K562 (cell line): Measurements from ENCODE around the gene ACTR3C. TPM values are rescaled to one million over a fixed set of nuclear protein-coding genes. Genes with fewer than 3 reads are reported as not detected.

ENCODE experiments used
- ATAC-seq: fragments of 200-7000 bp; cut with Tn5 transposase; 3 replicates; pipeline ENCODE4 v1.9.1; 2020; ENCODE audit warnings: moderate library complexity
- BruUV-seq: library from RNA; stranded (reverse); fragments of 400-500 nt; replicated peaks from 2 replicates; lab custom pipeline; 2021; lab: Mats Ljungman, UMichigan
- CTCF ChIA-PET: fragments of 300-600 bp; formaldehyde crosslinking; extraction: SDS; loops from one replicate; lab custom pipeline; 2021; ENCODE audit warnings: low intra/inter-chr PET ratio; lab: Yijun Ruan, JAX
- POLR2A ChIA-PET: fragments of 300-600, 350-650 bp; sonication (Branson Sonifier 250); formaldehyde crosslinking; extraction: SDS; loops from one replicate; lab custom pipeline; 2021; ENCODE audit warnings: antibody characterized with exemption, inconsistent platforms; lab: Yijun Ruan, JAX
- DNase-seq, 4 experiments: peaks; one replicate each; pipeline versions ENCODE4 v3.0.0 to v3.0.0-alpha.2; 2011 to 2018; ENCODE audit warnings: low spot score in 3 of 4, mixed read lengths in 3 of 4; ENCODE audit errors: extremely low read depth in 1 of 4
- FAIRE-seq: peaks from 2 replicates; lab custom pipeline; 2011; peaks lifted over from hg19 to GRCh38; lab: Jason Lieb, UNC
- H2AFZ ChIP-seq: 2 replicates; pipeline ENCODE4 v1.6.0; 2011; ENCODE audit warnings: low read depth, low read length, control low read depth, inconsistent platforms
- H3K27ac ChIP-seq: fragments of 200-600 bp; 3 replicates; pipeline ENCODE4 v1.8.0; 2011; ENCODE audit warnings: low read depth, mild to moderate bottlenecking, control low read depth, inconsistent platforms, low read length, moderate library complexity, mixed read lengths; ENCODE audit errors: extremely low read depth
- H3K27me3 ChIP-seq, 2 experiments: fragments of 300-600 bp in 1 of 2; 2 replicates in 1 of 2; 3 replicates in 1 of 2; pipeline versions ENCODE4 v1.6.0 to v1.8.0; 2011; ENCODE audit warnings: inconsistent platforms in 2 of 2, low read length in 2 of 2, mild to moderate bottlenecking in 1 of 2, mixed read lengths in 1 of 2, moderate library complexity in 1 of 2; ENCODE audit not compliant: control insufficient read depth in 2 of 2, insufficient read depth in 2 of 2
- H3K36me3 ChIP-seq: fragments of 300-600 bp; 3 replicates; pipeline ENCODE4 v1.8.0; 2011; ENCODE audit warnings: mild to moderate bottlenecking, low read length, inconsistent platforms; ENCODE audit not compliant: control insufficient read depth, insufficient read depth
- H3K4me1 ChIP-seq, 2 experiments: fragments of 200-600 bp in 1 of 2; replicated peaks in 1 of 2; 2 replicates in 1 of 2; 3 replicates in 1 of 2; pipeline versions ENCODE4 v1.5.1 to v1.8.0; 2011; ENCODE audit warnings: inconsistent platforms in 2 of 2, low read length in 2 of 2, mild to moderate bottlenecking in 1 of 2, mixed read lengths in 1 of 2, moderate library complexity in 1 of 2; ENCODE audit not compliant: control insufficient read depth in 2 of 2, insufficient read depth in 2 of 2
- H3K4me2 ChIP-seq: 2 replicates; pipeline ENCODE4 v1.6.1; 2011; ENCODE audit warnings: low read length, control low read depth, inconsistent platforms, mixed read lengths; ENCODE audit not compliant: insufficient read depth
- H3K4me3 ChIP-seq: fragments of 200-600 bp; sonication (generic), shearing (Covaris generic); 2 replicates; pipeline ENCODE4 v1.5.1; 2016; ENCODE audit warnings: control low read depth, inconsistent platforms
- H3K79me2 ChIP-seq: fragments of 200-600 bp; 3 replicates; pipeline ENCODE4 v1.8.0; 2011; ENCODE audit warnings: low read length, inconsistent platforms; ENCODE audit not compliant: control insufficient read depth, insufficient read depth
- H3K9ac ChIP-seq, 2 experiments: 2 replicates each; pipeline versions ENCODE4 v1.6.0 to v1.6.1; 2011; ENCODE audit warnings: low read depth in 2 of 2, low read length in 2 of 2, control low read depth in 1 of 2, inconsistent platforms in 1 of 2, mild to moderate bottlenecking in 1 of 2, mixed read lengths in 1 of 2; ENCODE audit not compliant: insufficient read depth in 1 of 2
- H3K9me1 ChIP-seq: one replicate; pipeline ENCODE4 v1.6.0; 2011; ENCODE audit warnings: inconsistent platforms, mild to moderate bottlenecking, low read length, moderate library complexity; ENCODE audit not compliant: control insufficient read depth, insufficient read depth
- H3K9me3 ChIP-seq: replicated peaks from 2 replicates; pipeline ENCODE4 v1.5.1; 2011; ENCODE audit warnings: low read depth, low read length, inconsistent platforms; ENCODE audit not compliant: control insufficient read depth, insufficient read depth
- H4K20me1 ChIP-seq: replicated peaks from 2 replicates; pipeline ENCODE4 v1.6.1; 2011; ENCODE audit warnings: low read length, inconsistent platforms, mixed read lengths; ENCODE audit not compliant: control insufficient read depth, insufficient read depth
- FOXM1 ChIP-seq, 2 experiments: fragments of 450-650 bp in 1 of 2; sonication (generic) in 1 of 2; formaldehyde crosslinking in 1 of 2; IDR thresholded peaks; 2 replicates each; pipeline versions ENCODE4 v1.6.1 to v1.9.0; 2017 to 2022; ENCODE audit warnings: low read depth in 2 of 2, mild to moderate bottlenecking in 2 of 2, missing genetic modification reagents in 1 of 2, moderate library complexity in 1 of 2
- GTF2F1 ChIP-seq: IDR thresholded peaks from 2 replicates; pipeline ENCODE4 v1.6.1; 2011; ENCODE audit warnings: low read depth, low read length, improper control_type of control experiment
- HNRNPK ChIP-seq: fragments of 200-400 bp; formaldehyde crosslinking; IDR thresholded peaks from one replicate; pipeline ENCODE4 v1.6.1; 2018; ENCODE audit warnings: mild to moderate bottlenecking, low read depth, low read length; ENCODE audit not compliant: poor library complexity, severe bottlenecking
- MAX ChIP-seq: sonication (generic); formaldehyde crosslinking; IDR thresholded peaks from 2 replicates; pipeline ENCODE4 v1.9.0; 2022; ENCODE audit warnings: mild to moderate bottlenecking, missing genetic modification reagents
- POU5F1 ChIP-seq: fragments of 150-350 bp; IDR thresholded peaks from 2 replicates; pipeline ENCODE4 v1.6.1; 2014; ENCODE audit warnings: borderline replicate concordance, low read length, low read depth, mild to moderate bottlenecking; ENCODE audit not compliant: partially characterized antibody
- SFPQ ChIP-seq: fragments of 200-400 bp; formaldehyde crosslinking; IDR thresholded peaks from 2 replicates; pipeline ENCODE4 v1.6.1; 2017; ENCODE audit warnings: mild to moderate bottlenecking, low read depth, low read length, moderate library complexity
- SMARCC2 ChIP-seq: fragments of 450-650 bp; IDR thresholded peaks from 2 replicates; pipeline ENCODE4 v1.6.1; 2017; ENCODE audit warnings: antibody characterized with exemption, moderate library complexity, mild to moderate bottlenecking, low read depth
- THAP12 ChIP-seq: fragments of 250-450 bp; sonication (Bioruptor Pico); IDR thresholded peaks from 2 replicates; pipeline ENCODE4 v1.9.0; 2021; ENCODE audit warnings: mild to moderate bottlenecking, inconsistent platforms
- VEZF1 ChIP-seq: fragments of 200-800 bp; sonication (Bioruptor generic); IDR thresholded peaks from 2 replicates; pipeline ENCODE4 v1.6.1; 2017; ENCODE audit warnings: missing genetic modification characterization, missing compliant biosample characterization
- ZNF263 ChIP-seq: sonication (generic); formaldehyde crosslinking; IDR thresholded peaks from 2 replicates; pipeline ENCODE4 v1.8.0; 2022; ENCODE audit warnings: mild to moderate bottlenecking, missing genetic modification reagents, borderline replicate concordance
- WGBS: fragments of 100-300 bp; shearing (Covaris generic); methylation state at CpG from one replicate; pipeline ENCODE4 v1.1.6; 2016; ENCODE audit warnings: low coverage, mixed read lengths; ENCODE audit not compliant: insufficient coverage; ENCODE audit errors: missing lambda C conversion rate; 5-methylcytosine and 5-hydroxymethylcytosine counted together
- in situ Hi-C: fragments of 300-500 bp; cut with MboI; formaldehyde crosslinking; loops from 4 replicates; pipeline ENCODE4 v1.15.0; 2018; ENCODE audit warnings: inconsistent platforms, mixed read lengths
- intact Hi-C: fragments of 100-400 bp; cut with micrococcal nuclease; formaldehyde crosslinking; loops from 2 replicates; pipeline ENCODE4 v1.14.2; 2022
- polyA plus RNA-seq, 8 experiments: library from polyadenylated mRNA; depleted of rRNA in 4 of 8; stranded (reverse) in 5 of 8; unstranded in 3 of 8; fragments of >200 nt; fragmentation: Nextera tagmentation in 2 of 8; fragmentation: Illumina TruSeq in 1 of 8; extraction: Ambion mirVana in 2 of 8; extraction: Trizol in 1 of 8; gene quantifications; 2 replicates each; pipeline versions ENCODE4 v1.2.1 to v1.2.3, GENCODE V29; 2011 to 2014; ENCODE audit warnings: inconsistent platforms in 1 of 8, missing spikeins in 1 of 8
- total RNA-seq, 7 experiments: library from RNA; depleted of rRNA in 6 of 7; stranded (reverse); fragments of >200 nt in 6 of 7; fragmentation: Illumina TruSeq in 2 of 7; extraction: Trizol in 2 of 7; gene quantifications; 2 replicates each; pipeline versions ENCODE4 v1.2.1 to v1.2.3, GENCODE V29; 2011 to 2021; ENCODE audit warnings: low replicate concordance in 1 of 7

ACTR3C gene
- total and polyA plus RNA-seq, 9 of the 15 experiments (the other 6 are each of a cell fraction or from before 2014, with no cell fraction given), result 9.0 to 35.4 (median 13.3) TPM

- TF ChIP-seq MAX (CRISPR knock-in tag), result no peak
- TF ChIP-seq VEZF1 (CRISPR knock-in tag), result 0 out of 2 replicates have a peak, but pooled peaks have one; percentile 7
- no peak for TF ChIP-seq POU5F1
These were observed 1.1 kb downstream of the ACTR3C start (continued) for GRCh38 chr7:150322114-150322832.

GRCh38 chr7:150321788-150322113 is 1.6 kb downstream of the ACTR3C start:
- H3K4me2 ChIP-seq, result peak overlapping the region; percentile 100
- no peaks in the 10 kb centered on the region for H3K9me3 ChIP-seq
- peak overlapping the region; percentile 45 to 96; a peak in 3 of 4 replicates for H3K9ac ChIP-seq
- 47% methylated on average over 3 of the region's 3 CpGs for WGBS
- CTCF ChIA-PET, result no interaction called here
- H3K27ac ChIP-seq, result peak overlapping the region; percentile 99
- no peak for FAIRE-seq
- peak overlapping the region; percentile 79; the same call in 1 of the 2 replicates for H2AFZ ChIP-seq
- H4K20me1 ChIP-seq, result no peaks in the 10 kb centered on the region
- H3K4me1 ChIP-seq, result peaks cover 56 to 67% of the 10 kb centered on the region in 2 experiments
- no peak for DNase-seq
- POLR2A ChIA-PET, result interaction anchor here (0.9 to 5.9 kb wide), 5 partner anchors 8 to 47 kb away, joined by 3 to 35 read pairs (median 7); partner anchors contain the start of gene REPIN1
- ATAC-seq, result no peak
- peaks cover 82% of the 10 kb centered on the region for H3K79me2 ChIP-seq
- intact Hi-C loops (loop anchor here (1.0 to 5.0 kb wide), 4 partner anchors 9 to 636 kb away; partner anchors contain the start of gene REPIN1), in situ Hi-C loops (loop anchor here (5.0 kb wide), 1 partner anchor 34 kb away; no protein-coding TSS in a partner anchor)
- peaks cover 37% of the 10 kb centered on the region for H3K36me3 ChIP-seq
- no peaks in the 10 kb centered on the region for H3K9me1 ChIP-seq
- no TSS peak for BruUV-seq
- no peaks in the 10 kb centered on the region for H3K27me3 ChIP-seq
- no peak overlapping the region for H3K4me3 ChIP-seq
- no peak for TF ChIP-seq FOXM1 (IDR thresholded peaks at IDR 0.05; ENCODE audit: low read depth)
- no peak for TF ChIP-seq FOXM1 (CRISPR knock-in tag; IDR thresholded peaks at IDR 0.05; ENCODE audit: low read depth)
- TF ChIP-seq SMARCC2, result no peak
- 0 out of 2 replicates have a peak, but pooled peaks have one; percentile 23 for TF ChIP-seq THAP12 (CRISPR knock-in tag)
- TF ChIP-seq ZNF263 (CRISPR knock-in tag), result peak; percentile 17; the same call in 1 of the 2 replicates
- no peak for TF ChIP-seq HNRNPK
- no peak for TF ChIP-seq GTF2F1
- no peak for TF ChIP-seq SFPQ
